ENCODE results near the gene STXBP2. TPM values are rescaled to one million over a fixed set of nuclear protein-coding genes. Genes with fewer than 3 reads are reported as not detected.

Gene STXBP2
- total RNA-seq, 2 donors from 2014 or later = 83.1 to 128 TPM

DNA sequence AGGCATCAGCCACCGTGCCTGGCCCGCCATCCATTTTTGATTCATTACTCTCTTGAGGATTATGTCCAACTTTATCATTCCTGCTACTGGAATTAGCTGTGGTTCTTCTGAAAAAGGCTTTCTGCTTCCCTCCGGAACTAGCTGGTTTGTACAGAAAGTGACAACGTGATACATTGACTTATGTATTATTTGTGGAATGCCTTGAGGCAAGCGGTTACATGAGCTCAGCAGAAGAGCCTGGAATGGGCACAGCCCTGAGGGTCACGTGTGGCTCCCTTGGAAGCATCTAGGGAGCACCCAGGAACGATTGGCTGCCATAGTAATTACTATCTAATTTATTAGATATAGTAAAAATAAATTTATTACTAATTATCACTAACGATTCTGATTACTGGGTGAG, 17.5 kb downstream of the STXBP2 start:
- H3K36me3 ChIP-seq = no peaks in the 10 kb centered on the region
- DNase-seq (ENCODE audit: low spot score) = no peak
- TF ChIP-seq POLR2AphosphoS5 (IDR thresholded peaks at IDR 0.05) (no peak), POLR2A (IDR thresholded peaks at IDR 0.05) (no peak)
- TF ChIP-seq, protein P1, sequence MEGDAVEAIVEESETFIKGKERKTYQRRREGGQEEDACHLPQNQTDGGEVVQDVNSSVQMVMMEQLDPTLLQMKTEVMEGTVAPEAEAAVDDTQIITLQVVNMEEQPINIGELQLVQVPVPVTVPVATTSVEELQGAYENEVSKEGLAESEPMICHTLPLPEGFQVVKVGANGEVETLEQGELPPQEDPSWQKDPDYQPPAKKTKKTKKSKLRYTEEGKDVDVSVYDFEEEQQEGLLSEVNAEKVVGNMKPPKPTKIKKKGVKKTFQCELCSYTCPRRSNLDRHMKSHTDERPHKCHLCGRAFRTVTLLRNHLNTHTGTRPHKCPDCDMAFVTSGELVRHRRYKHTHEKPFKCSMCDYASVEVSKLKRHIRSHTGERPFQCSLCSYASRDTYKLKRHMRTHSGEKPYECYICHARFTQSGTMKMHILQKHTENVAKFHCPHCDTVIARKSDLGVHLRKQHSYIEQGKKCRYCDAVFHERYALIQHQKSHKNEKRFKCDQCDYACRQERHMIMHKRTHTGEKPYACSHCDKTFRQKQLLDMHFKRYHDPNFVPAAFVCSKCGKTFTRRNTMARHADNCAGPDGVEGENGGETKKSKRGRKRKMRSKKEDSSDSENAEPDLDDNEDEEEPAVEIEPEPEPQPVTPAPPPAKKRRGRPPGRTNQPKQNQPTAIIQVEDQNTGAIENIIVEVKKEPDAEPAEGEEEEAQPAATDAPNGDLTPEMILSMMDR (IDR thresholded peaks at IDR 0.05) = no peak
- no peaks in the 10 kb centered on the region for H3K4me1 ChIP-seq (replicated peaks)
- no peaks in the 10 kb centered on the region for H3K27me3 ChIP-seq (replicated peaks; ENCODE audit: insufficient read depth)
- no peaks in the 10 kb centered on the region for H3K9me3 ChIP-seq
- no peak overlapping the region for H3K4me3 ChIP-seq
- intact Hi-C loops (cut with DNase I) = loop anchor here (10.0 kb wide), 1 partner anchor 140 kb away; no protein-coding TSS in a partner anchor
- 44% methylated on average over 8 of the region's 8 CpGs for WGBS
- no peak overlapping the region for H3K27ac ChIP-seq

DNA sequence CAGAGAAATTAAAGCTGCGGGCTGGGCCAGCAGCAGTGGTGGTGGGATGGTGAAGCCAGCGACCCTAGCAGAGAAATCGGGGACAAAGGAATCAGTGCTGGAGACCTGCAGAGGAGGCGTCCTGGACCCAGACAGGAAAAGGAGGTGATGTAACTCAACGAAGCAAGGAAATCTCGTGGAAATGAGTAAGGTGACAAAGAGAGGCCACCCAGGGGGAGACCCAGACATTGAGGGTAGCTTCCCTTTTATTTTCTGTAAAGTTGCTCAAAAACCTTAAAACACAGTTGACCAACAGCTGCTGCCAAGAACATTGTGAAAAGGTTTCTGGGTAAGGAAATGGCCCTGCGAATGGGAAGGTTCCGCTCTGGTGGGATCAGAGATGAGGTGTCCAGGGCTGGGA, 18.7 kb downstream of the STXBP2 start:
- intact Hi-C loops (cut with DNase I) = loop anchor here (10.0 kb wide), 1 partner anchor 139 kb away; no protein-coding TSS in a partner anchor
- Histone ChIP-seq H3K36me3 (no peaks in the 10 kb centered on the region), H3K4me1 (replicated peaks) (no peaks in the 10 kb centered on the region), H3K4me3 (no peak overlapping the region), H3K27ac (no peak overlapping the region), H3K27me3 (replicated peaks; ENCODE audit: insufficient read depth) (no peaks in the 10 kb centered on the region), H3K9me3 (no peaks in the 10 kb centered on the region)
- DNase-seq (ENCODE audit: low spot score) = no peak
- TF ChIP-seq, protein P1 (IDR thresholded peaks at IDR 0.05) = no peak
- TF ChIP-seq POLR2AphosphoS5 (IDR thresholded peaks at IDR 0.05) (no peak), POLR2A (IDR thresholded peaks at IDR 0.05) (no peak)
- WGBS = 73% methylated on average over 8 of the region's 8 CpGs

DNA sequence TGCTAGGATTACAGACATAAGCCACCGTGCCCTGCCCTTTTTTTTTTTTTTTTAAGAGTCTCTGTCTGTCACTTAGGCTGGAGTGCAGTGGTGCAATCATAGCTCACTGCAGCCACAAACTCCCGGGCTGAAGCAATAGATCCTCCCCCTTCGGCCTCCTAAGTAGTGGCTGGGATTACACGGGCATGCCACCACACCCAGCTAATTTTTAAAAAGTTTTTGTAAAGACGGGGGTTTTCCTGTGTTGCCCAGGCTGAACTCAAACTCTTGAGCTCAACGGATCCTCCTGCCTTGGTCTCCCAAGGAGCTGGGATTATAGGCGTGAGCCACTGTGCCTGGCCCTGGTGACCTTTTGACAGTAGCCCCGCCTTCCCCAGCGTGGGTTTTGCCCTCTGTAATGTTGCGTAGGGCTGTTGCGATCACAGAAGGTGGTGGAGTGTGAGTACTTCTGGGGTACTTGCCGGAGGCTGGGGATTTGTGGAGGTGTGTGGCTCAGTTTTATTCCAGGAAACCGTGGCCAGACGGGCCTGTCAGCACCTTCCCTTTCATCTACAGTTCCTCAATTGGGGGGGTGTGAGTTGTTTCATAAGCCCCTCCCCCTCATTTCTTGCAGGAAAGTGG, 20.3 kb downstream of the STXBP2 start:
- no peak for TF ChIP-seq POLR2AphosphoS5 (IDR thresholded peaks at IDR 0.05)
- TF ChIP-seq POLR2A (IDR thresholded peaks at IDR 0.05) = no peak
- TF ChIP-seq, protein P1 (IDR thresholded peaks at IDR 0.05) = no peak
- no peak for DNase-seq (ENCODE audit: low spot score)
- Histone ChIP-seq H3K27ac (no peak overlapping the region), H3K4me1 (replicated peaks) (no peaks in the 10 kb centered on the region), H3K36me3 (no peaks in the 10 kb centered on the region), H3K4me3 (no peak overlapping the region), H3K27me3 (replicated peaks; ENCODE audit: insufficient read depth) (no peaks in the 10 kb centered on the region), H3K9me3 (no peaks in the 10 kb centered on the region)
- 48% methylated on average over 14 of the region's 14 CpGs for WGBS
- intact Hi-C loops (cut with DNase I) = loop anchor here (10.0 kb wide), 1 partner anchor 138 kb away; no protein-coding TSS in a partner anchor

DNA sequence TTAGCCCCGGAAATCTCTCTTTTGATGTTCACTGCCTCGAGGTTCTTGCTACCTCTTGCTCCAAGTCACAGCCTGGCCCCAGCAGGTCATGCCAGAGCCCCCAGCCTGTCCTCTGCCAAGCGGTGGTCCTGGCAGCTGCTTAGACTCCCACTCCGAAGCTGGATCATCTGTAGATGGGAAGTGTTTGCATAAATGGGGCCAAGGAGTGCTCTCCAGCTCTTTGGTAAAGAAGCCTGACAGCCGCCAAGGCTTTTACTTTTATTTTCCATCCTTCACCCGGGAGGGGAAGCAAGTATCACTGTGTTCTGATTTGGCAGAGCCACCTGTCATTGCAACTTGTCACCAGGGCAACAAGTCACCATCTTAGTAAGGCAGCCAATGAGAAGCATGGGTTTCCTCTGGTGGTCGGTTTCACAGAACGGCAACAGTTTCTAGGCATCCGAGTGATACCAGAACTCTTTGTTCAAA, 21.3 kb downstream of the STXBP2 start:
- no peaks in the 10 kb centered on the region for H3K36me3 ChIP-seq
- H3K4me3 ChIP-seq = no peak overlapping the region
- H3K27ac ChIP-seq = no peak overlapping the region
- H3K27me3 ChIP-seq (replicated peaks; ENCODE audit: insufficient read depth) = no peaks in the 10 kb centered on the region
- TF ChIP-seq POLR2A (IDR thresholded peaks at IDR 0.05) (no peak), POLR2AphosphoS5 (IDR thresholded peaks at IDR 0.05) (no peak)
- TF ChIP-seq, protein P1 (IDR thresholded peaks at IDR 0.05) = no peak
- no peak for DNase-seq (ENCODE audit: low spot score)
- intact Hi-C loops (cut with DNase I) = loop anchor here (10.0 kb wide), 1 partner anchor 137 kb away; no protein-coding TSS in a partner anchor
- no peaks in the 10 kb centered on the region for H3K9me3 ChIP-seq
- no peaks in the 10 kb centered on the region for H3K4me1 ChIP-seq (replicated peaks)
- 30% methylated on average over 9 of the region's 9 CpGs for WGBS

All from prostate gland (tissue), 2 donors.